ENCODE results near the gene HLA-DOB.

DNA sequence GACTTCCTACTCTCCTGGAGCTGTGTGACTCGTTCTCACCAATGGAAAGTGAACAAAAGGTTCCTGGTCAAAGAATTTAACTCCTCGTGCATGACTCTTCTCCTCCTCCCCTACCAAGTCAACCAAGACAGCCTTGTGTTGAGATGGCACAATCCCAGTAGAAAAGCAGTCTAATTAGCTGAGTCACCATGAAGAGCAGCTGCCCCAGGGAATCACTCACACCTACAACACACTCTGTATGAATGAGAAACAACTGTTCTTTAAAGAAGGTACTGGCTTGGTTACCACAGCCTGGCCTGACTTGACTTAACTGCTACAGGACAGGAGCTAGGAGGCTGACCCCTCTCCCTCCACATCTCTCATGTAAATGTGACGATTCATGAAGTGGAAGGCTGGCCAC lies 2.9 kb upstream of the HLA-DOB start:
- TF ChIP-seq, protein P1, sequence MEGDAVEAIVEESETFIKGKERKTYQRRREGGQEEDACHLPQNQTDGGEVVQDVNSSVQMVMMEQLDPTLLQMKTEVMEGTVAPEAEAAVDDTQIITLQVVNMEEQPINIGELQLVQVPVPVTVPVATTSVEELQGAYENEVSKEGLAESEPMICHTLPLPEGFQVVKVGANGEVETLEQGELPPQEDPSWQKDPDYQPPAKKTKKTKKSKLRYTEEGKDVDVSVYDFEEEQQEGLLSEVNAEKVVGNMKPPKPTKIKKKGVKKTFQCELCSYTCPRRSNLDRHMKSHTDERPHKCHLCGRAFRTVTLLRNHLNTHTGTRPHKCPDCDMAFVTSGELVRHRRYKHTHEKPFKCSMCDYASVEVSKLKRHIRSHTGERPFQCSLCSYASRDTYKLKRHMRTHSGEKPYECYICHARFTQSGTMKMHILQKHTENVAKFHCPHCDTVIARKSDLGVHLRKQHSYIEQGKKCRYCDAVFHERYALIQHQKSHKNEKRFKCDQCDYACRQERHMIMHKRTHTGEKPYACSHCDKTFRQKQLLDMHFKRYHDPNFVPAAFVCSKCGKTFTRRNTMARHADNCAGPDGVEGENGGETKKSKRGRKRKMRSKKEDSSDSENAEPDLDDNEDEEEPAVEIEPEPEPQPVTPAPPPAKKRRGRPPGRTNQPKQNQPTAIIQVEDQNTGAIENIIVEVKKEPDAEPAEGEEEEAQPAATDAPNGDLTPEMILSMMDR (IDR thresholded peaks at IDR 0.05): no peak
- no peak for TF ChIP-seq POLR2A (IDR thresholded peaks at IDR 0.05)
